Uterus (tissue), 2 donors: ENCODE results near the gene ZNF174.

ENCODE experiments used
- CTCF ChIP-seq, 4 experiments: fragments of 200-600 bp in 2 of 4; fragments of 450-650 bp in 2 of 4; sonication (generic) in 2 of 4; IDR thresholded peaks; one replicate each; pipeline ENCODE4 v1.5.1; 2016 to 2019; ENCODE audit warnings: antibody characterized with exemption in 4 of 4, mild to moderate bottlenecking in 2 of 4, moderate library complexity in 1 of 4
- POLR2A ChIP-seq, 2 donors: fragments of 450-650 bp; IDR thresholded peaks; one replicate each; pipeline ENCODE4 v1.6.1; 2016; ENCODE audit warnings: antibody characterized with exemption in 2 of 2, mild to moderate bottlenecking in 1 of 2, moderate library complexity in 1 of 2

GRCh38 chr16:3388325-3388724, 12.7 kb upstream of the ZNF174 start:
- TF ChIP-seq CTCF (IDR thresholded peaks at IDR 0.05) (no peak), POLR2A (IDR thresholded peaks at IDR 0.05) (no peak)
